HepG2 (cell line): ENCODE results near the gene ZNF582. TPM values are rescaled to one million over a fixed set of nuclear protein-coding genes. Genes with fewer than 3 reads are reported as not detected.

Experiments
- AGO1 ChIP-seq: fragments of 200-400 bp; formaldehyde crosslinking; IDR thresholded peaks from 2 replicates; pipeline ENCODE4 v1.6.1; 2017; ENCODE audit warnings: mild to moderate bottlenecking, low read depth, low read length, moderate library complexity; ENCODE audit not compliant: poor library complexity, severe bottlenecking
- ATF3 ChIP-seq: sonication (generic); formaldehyde crosslinking; IDR thresholded peaks from 2 replicates; pipeline ENCODE4 v1.4.0; 2020; ENCODE audit warnings: missing genetic modification reagents
- EED ChIP-seq: sonication (generic); formaldehyde crosslinking; IDR thresholded peaks from 2 replicates; pipeline ENCODE4 v1.5.0; 2020; ENCODE audit warnings: mild to moderate bottlenecking, missing genetic modification reagents
- GTF2F1 ChIP-seq: fragments of 150-350 bp; IDR thresholded peaks from 2 replicates; pipeline ENCODE4 v1.6.1; 2014; ENCODE audit warnings: low read length
- HHEX ChIP-seq: IDR thresholded peaks from 2 replicates; pipeline ENCODE4 v1.6.1; 2016; ENCODE audit warnings: control low read depth
- KLF15 ChIP-seq: sonication (generic); formaldehyde crosslinking; IDR thresholded peaks from 2 replicates; pipeline ENCODE4 v1.8.1; 2023; ENCODE audit warnings: borderline replicate concordance, mild to moderate bottlenecking, inconsistent platforms, missing genetic modification reagents, mixed read lengths
- MAFK ChIP-seq, 2 experiments: IDR thresholded peaks in 1 of 2; conservative IDR thresholded peaks in 1 of 2; 2 replicates each; pipeline ENCODE4 v1.6.1; 2011; ENCODE audit warnings: improper control_type of control experiment in 2 of 2, low read length in 2 of 2
- MBNL3 ChIP-seq: fragments of 250-450 bp; sonication (Bioruptor Pico); conservative IDR thresholded peaks from 2 replicates; pipeline ENCODE4 v1.8.0; 2022; ENCODE audit warnings: mild to moderate bottlenecking, inconsistent platforms
- POLR2A ChIP-seq, 2 experiments: IDR thresholded peaks; 2 replicates each; pipeline ENCODE4 v1.6.1; 2011; ENCODE audit warnings: low read depth in 2 of 2, low read length in 2 of 2, mild to moderate bottlenecking in 1 of 2, moderate library complexity in 1 of 2; ENCODE audit not compliant: insufficient read depth in 1 of 2
- SNRNP70 ChIP-seq: fragments of 200-400 bp; formaldehyde crosslinking; IDR thresholded peaks from 2 replicates; pipeline ENCODE4 v1.6.1; 2017; ENCODE audit warnings: mild to moderate bottlenecking, low read depth, low read length, moderate library complexity
- SOX5 ChIP-seq: IDR thresholded peaks from 2 replicates; pipeline ENCODE4 v1.6.1; 2016; ENCODE audit warnings: borderline replicate concordance
- ZMYM2 ChIP-seq: sonication (generic); formaldehyde crosslinking; IDR thresholded peaks from 2 replicates; pipeline ENCODE4 v1.8.0; 2022; ENCODE audit warnings: mild to moderate bottlenecking, missing genetic modification reagents
- ZNF138 ChIP-seq: sonication (generic); formaldehyde crosslinking; IDR thresholded peaks from 2 replicates; pipeline ENCODE4 v1.5.0; 2020; ENCODE audit warnings: mild to moderate bottlenecking, low read depth, missing genetic modification reagents
- ZNF235 ChIP-seq: sonication (generic); formaldehyde crosslinking; IDR thresholded peaks from 2 replicates; pipeline ENCODE4 v1.8.1; 2023; ENCODE audit warnings: mild to moderate bottlenecking, missing genetic modification reagents, borderline replicate concordance
- ZNF329 ChIP-seq: sonication (generic); formaldehyde crosslinking; IDR thresholded peaks from 2 replicates; pipeline ENCODE4 v1.9.0; 2021; ENCODE audit warnings: low read depth, mild to moderate bottlenecking, missing genetic modification reagents
- ZNF354B ChIP-seq: sonication (generic); formaldehyde crosslinking; IDR thresholded peaks from 2 replicates; pipeline ENCODE4 v1.8.0; 2022; ENCODE audit warnings: mild to moderate bottlenecking, missing genetic modification reagents
- ZNF546 ChIP-seq: sonication (generic); formaldehyde crosslinking; conservative IDR thresholded peaks from 2 replicates; pipeline ENCODE4 v1.8.1; 2023; ENCODE audit warnings: mild to moderate bottlenecking, missing genetic modification reagents
- ZNF761 ChIP-seq: sonication (generic); formaldehyde crosslinking; conservative IDR thresholded peaks from 2 replicates; pipeline ENCODE4 v1.4.0; 2020; ENCODE audit warnings: mild to moderate bottlenecking, missing genetic modification reagents
- ZNF878 ChIP-seq: sonication (generic); formaldehyde crosslinking; IDR thresholded peaks from 2 replicates; pipeline ENCODE4 v1.8.1; 2023; ENCODE audit warnings: mild to moderate bottlenecking, missing genetic modification reagents, moderate library complexity
- polyA plus RNA-seq, 8 experiments: library from polyadenylated mRNA; depleted of rRNA in 3 of 8; stranded (reverse) in 7 of 8; unstranded in 1 of 8; fragments of >200 nt; fragmentation: Illumina TruSeq in 4 of 8; extraction: Trizol in 4 of 8; gene quantifications; 2 replicates each; pipeline versions ENCODE4 v1.2.1 to v1.2.3, GENCODE V29; 2011 to 2016; ENCODE audit warnings: low read depth in 4 of 8, missing spikeins in 1 of 8, mixed read lengths in 1 of 8; ENCODE audit not compliant: insufficient read depth in 1 of 8
- total RNA-seq, 5 experiments: library from RNA; depleted of rRNA; stranded (reverse); fragments of >200 nt; fragmentation: Illumina TruSeq; extraction: Trizol; gene quantifications; 2 replicates each; pipeline ENCODE4 v1.2.3, GENCODE V29; 2016; ENCODE audit warnings: low read depth in 1 of 5
- TF ChIP-seq, protein P1 (sequence below): sonication (generic); formaldehyde crosslinking; IDR thresholded peaks from 2 replicates; pipeline ENCODE4 v1.4.0; 2020; ENCODE audit warnings: missing genetic modification reagents, borderline replicate concordance
- TF ChIP-seq, protein P2 (sequence below): sonication (generic); formaldehyde crosslinking; IDR thresholded peaks from 2 replicates; pipeline ENCODE4 v1.4.0; 2020; ENCODE audit warnings: missing genetic modification reagents, borderline replicate concordance

The ZNF582 gene
- total and polyA plus RNA-seq, 2 of the 13 experiments (the other 11 are each of a cell fraction or from before 2014, with no cell fraction given): 0.83 to 1.6 TPM

DNA sequence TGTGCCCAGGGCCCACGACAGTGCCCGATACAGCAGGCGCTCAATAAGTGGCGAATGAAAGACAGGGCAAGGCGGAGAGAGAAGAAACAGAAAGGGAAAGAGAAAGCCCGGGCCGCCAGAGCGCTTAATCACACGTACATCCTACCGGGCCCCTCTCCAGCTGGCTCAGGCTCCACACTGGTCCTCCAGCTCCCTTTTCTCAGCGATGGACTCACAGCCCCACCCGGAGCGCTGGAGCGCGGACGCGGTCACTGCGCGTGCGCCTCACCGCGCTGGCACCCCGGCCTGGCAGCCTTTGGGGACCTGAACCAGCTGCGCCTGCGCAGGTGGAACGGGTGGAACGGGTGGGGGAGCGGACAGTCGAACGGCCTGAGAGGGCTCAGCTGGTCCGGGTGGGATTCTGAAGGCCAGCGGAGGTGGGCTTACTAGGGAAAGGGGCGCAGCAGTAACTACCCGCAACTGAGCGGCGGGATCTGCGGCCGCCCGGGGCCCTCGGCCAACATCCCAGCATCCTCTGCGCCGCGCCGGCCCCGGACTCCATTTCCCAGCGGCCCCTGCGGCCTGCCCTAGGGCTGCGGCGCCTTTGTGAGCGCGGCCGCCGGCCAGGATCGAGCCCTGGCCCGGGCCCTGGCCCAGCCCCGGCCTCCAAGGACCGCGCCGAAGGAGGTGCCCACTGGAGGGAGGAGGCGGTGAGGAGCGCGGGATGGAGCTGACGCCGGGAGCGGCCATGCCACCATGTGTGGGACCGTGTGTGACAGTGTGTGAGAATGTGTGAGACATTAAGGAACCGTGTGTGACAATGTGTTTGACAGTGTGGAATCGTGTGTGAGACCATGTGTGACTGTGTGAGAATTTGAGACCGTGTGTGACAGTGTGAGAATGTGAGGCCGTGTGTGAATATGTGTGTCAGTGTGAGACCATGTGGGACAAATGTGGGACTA lies 10.7 kb upstream of the ZNF582 start, which contains the start of gene ZNF583 (continued):
- peak; percentile 52; the same call in 1 of the 2 replicates for TF ChIP-seq KLF15
- no peak for TF ChIP-seq ZNF354B (CRISPR knock-in tag)
- TF ChIP-seq MAFK (conservative IDR thresholded peaks at IDR 0.05 in 1 of 2, IDR thresholded peaks at IDR 0.05 in 1 of 2; ENCODE audit: low read length in 2 of 2): no peak
- no peak for TF ChIP-seq MBNL3 (CRISPR knock-in tag)
- peak in 1 of 2 experiments; percentile 60; a peak in 2 of 4 replicates for TF ChIP-seq POLR2A (IDR thresholded peaks at IDR 0.05; ENCODE audit: insufficient read depth in 1 of 2, low read depth in 2 of 2, low read length in 2 of 2)
- no peak for TF ChIP-seq AGO1
- no peak for TF ChIP-seq EED (CRISPR knock-in tag)
- no peak for TF ChIP-seq SOX5 (CRISPR knock-in tag)
- TF ChIP-seq ZNF235 (CRISPR knock-in tag): 0 out of 2 replicates have a peak, but pooled peaks have one; percentile 88
- TF ChIP-seq ZMYM2: no peak
- TF ChIP-seq ZNF546 (CRISPR knock-in tag): no peak
- TF ChIP-seq SNRNP70: no peak
- TF ChIP-seq, protein P1, sequence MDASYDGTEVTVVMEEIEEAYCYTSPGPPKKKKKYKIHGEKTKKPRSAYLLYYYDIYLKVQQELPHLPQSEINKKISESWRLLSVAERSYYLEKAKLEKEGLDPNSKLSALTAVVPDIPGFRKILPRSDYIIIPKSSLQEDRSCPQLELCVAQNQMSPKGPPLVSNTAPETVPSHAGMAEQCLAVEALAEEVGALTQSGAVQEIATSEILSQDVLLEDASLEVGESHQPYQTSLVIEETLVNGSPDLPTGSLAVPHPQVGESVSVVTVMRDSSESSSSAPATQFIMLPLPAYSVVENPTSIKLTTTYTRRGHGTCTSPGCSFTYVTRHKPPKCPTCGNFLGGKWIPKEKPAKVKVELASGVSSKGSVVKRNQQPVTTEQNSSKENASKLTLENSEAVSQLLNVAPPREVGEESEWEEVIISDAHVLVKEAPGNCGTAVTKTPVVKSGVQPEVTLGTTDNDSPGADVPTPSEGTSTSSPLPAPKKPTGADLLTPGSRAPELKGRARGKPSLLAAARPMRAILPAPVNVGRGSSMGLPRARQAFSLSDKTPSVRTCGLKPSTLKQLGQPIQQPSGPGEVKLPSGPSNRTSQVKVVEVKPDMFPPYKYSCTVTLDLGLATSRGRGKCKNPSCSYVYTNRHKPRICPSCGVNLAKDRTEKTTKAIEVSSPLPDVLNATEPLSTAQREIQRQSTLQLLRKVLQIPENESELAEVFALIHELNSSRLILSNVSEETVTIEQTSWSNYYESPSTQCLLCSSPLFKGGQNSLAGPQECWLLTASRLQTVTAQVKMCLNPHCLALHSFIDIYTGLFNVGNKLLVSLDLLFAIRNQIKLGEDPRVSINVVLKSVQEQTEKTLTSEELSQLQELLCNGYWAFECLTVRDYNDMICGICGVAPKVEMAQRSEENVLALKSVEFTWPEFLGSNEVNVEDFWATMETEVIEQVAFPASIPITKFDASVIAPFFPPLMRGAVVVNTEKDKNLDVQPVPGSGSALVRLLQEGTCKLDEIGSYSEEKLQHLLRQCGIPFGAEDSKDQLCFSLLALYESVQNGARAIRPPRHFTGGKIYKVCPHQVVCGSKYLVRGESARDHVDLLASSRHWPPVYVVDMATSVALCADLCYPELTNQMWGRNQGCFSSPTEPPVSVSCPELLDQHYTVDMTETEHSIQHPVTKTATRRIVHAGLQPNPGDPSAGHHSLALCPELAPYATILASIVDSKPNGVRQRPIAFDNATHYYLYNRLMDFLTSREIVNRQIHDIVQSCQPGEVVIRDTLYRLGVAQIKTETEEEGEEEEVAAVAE (CRISPR knock-in tag): no peak
- no peak for TF ChIP-seq ZNF138
- TF ChIP-seq GTF2F1: no peak
- TF ChIP-seq ZNF761: no peak
- 0 out of 2 replicates have a peak, but pooled peaks have one; percentile 45 for TF ChIP-seq ZNF329 (CRISPR knock-in tag)
- no peak for TF ChIP-seq HHEX
- TF ChIP-seq ATF3: 0 out of 2 replicates have a peak, but pooled peaks have one; percentile 4
- TF ChIP-seq, protein P2, sequence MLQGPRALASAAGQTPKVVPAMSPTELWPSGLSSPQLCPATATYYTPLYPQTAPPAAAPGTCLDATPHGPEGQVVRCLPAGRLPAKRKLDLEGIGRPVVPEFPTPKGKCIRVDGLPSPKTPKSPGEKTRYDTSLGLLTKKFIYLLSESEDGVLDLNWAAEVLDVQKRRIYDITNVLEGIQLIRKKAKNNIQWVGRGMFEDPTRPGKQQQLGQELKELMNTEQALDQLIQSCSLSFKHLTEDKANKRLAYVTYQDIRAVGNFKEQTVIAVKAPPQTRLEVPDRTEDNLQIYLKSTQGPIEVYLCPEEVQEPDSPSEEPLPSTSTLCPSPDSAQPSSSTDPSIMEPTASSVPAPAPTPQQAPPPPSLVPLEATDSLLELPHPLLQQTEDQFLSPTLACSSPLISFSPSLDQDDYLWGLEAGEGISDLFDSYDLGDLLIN (CRISPR knock-in tag): no peak
- no peak for TF ChIP-seq ZNF878 (CRISPR knock-in tag)
